OCI-LY7 (cell line): ENCODE results near the gene ERN1.

ENCODE experiments used
- CTCF ChIP-seq: fragments of 200-600 bp; sonication (generic); conservative IDR thresholded peaks from 2 replicates; pipeline ENCODE4 v1.5.1; 2014; ENCODE audit warnings: mild to moderate bottlenecking, antibody characterized with exemption, low read length, moderate library complexity, mixed read lengths
- EZH2phosphoT487 ChIP-seq: fragments of 200-600 bp; sonication (generic); IDR thresholded peaks from 2 replicates; pipeline ENCODE4 v1.6.1; 2018; ENCODE audit warnings: low read depth, borderline replicate concordance, mild to moderate bottlenecking, mixed run types, antibody characterized with exemption, low read length, moderate library complexity, mixed read lengths

- no peak for TF ChIP-seq CTCF
- no peak for TF ChIP-seq EZH2phosphoT487
These were observed 46.6 kb upstream of the ERN1 start for GRCh38 chr17:64176556-64176955.
